ENCODE measurements around the gene CASKIN1.

DNA sequence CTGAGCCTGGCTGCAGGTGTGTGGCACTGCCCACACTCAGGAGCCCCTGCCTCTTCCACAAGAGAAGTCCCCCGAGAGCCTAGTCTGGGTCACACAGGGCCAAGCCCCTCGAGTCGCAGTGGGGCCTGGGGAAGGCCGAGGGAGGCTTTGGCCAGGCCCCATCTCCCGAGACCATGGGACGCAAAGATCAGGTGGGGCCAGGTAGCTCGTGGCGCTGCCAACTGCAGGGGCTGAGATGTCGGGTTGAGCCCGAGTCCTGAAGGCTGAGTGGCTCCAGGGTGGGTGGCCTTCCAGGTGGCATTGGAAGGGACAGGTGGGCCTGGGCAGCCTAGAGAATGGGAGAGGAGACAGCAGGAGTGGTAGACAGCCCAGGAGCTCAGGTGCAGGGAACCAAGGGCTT lies 34.5 kb downstream of the CASKIN1 start:
- TF ChIP-seq, protein P1, sequence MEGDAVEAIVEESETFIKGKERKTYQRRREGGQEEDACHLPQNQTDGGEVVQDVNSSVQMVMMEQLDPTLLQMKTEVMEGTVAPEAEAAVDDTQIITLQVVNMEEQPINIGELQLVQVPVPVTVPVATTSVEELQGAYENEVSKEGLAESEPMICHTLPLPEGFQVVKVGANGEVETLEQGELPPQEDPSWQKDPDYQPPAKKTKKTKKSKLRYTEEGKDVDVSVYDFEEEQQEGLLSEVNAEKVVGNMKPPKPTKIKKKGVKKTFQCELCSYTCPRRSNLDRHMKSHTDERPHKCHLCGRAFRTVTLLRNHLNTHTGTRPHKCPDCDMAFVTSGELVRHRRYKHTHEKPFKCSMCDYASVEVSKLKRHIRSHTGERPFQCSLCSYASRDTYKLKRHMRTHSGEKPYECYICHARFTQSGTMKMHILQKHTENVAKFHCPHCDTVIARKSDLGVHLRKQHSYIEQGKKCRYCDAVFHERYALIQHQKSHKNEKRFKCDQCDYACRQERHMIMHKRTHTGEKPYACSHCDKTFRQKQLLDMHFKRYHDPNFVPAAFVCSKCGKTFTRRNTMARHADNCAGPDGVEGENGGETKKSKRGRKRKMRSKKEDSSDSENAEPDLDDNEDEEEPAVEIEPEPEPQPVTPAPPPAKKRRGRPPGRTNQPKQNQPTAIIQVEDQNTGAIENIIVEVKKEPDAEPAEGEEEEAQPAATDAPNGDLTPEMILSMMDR (IDR thresholded peaks at IDR 0.05), result no peak
- no peak for TF ChIP-seq POLR2A (IDR thresholded peaks at IDR 0.05)

Measured in lower leg skin (tissue), 3 donors.